A673 (cell line): ENCODE data around the gene EBF4. TPM values are rescaled to one million over a fixed set of nuclear protein-coding genes. Genes with fewer than 3 reads are reported as not detected.

ENCODE experiments used
- BruUV-seq: library from RNA; stranded (reverse); fragments of 400-500 nt; replicated peaks from 2 replicates; lab custom pipeline; 2021; lab: Mats Ljungman, UMichigan
- CTCF ChIA-PET: fragments of 300-600 bp; sonication (Branson Sonifier 250); formaldehyde crosslinking; loops from one replicate; lab custom pipeline; 2022; ENCODE audit warnings: antibody characterized with exemption; lab: Charles Lee
- POLR2A ChIA-PET: fragments of 300-600 bp; sonication (Branson Sonifier 250); formaldehyde crosslinking; loops from one replicate; lab custom pipeline; 2022; ENCODE audit warnings: antibody characterized with exemption; ENCODE audit not compliant: low non-redundant PET; lab: Charles Lee
- DNase-seq: peaks from one replicate; pipeline ENCODE4 v3.0.0-alpha.2; 2015; ENCODE audit warnings: low spot score
- H3K27ac ChIP-seq: fragments of 200-600 bp; sonication (generic); 2 replicates; pipeline ENCODE4 v1.5.1; 2016; ENCODE audit warnings: mixed run types, low read depth, mild to moderate bottlenecking, mixed read lengths, antibody characterized with exemption, low read length; ENCODE audit not compliant: poor library complexity, severe bottlenecking
- H3K27me3 ChIP-seq: fragments of 200-600 bp; sonication (generic); replicated peaks from 2 replicates; pipeline ENCODE4 v1.6.1; 2017; ENCODE audit warnings: mixed run types, low read depth, mild to moderate bottlenecking, mixed read lengths, antibody characterized with exemption, low read length; ENCODE audit not compliant: insufficient read depth, poor library complexity
- H3K36me3 ChIP-seq: fragments of 200-600 bp; sonication (generic); 2 replicates; pipeline ENCODE4 v1.6.1; 2016; ENCODE audit warnings: mixed run types, mild to moderate bottlenecking, mixed read lengths, antibody characterized with exemption, low read length; ENCODE audit not compliant: insufficient read depth, poor library complexity, severe bottlenecking
- H3K4me1 ChIP-seq: fragments of 200-600 bp; sonication (generic); 2 replicates; pipeline ENCODE4 v1.6.1; 2017; ENCODE audit warnings: mixed run types, mild to moderate bottlenecking, mixed read lengths, antibody characterized with exemption, low read length; ENCODE audit not compliant: insufficient read depth, poor library complexity, severe bottlenecking
- H3K4me3 ChIP-seq: fragments of 200-600 bp; sonication (generic); 2 replicates; pipeline ENCODE4 v1.5.1; 2016; ENCODE audit warnings: low read depth, mixed run types, mild to moderate bottlenecking, mixed read lengths, low read length; ENCODE audit not compliant: poor library complexity, severe bottlenecking
- H3K9me3 ChIP-seq: fragments of 200-600 bp; sonication (generic); 2 replicates; pipeline ENCODE4 v1.6.1; 2016; ENCODE audit warnings: mixed run types, low read depth, mild to moderate bottlenecking, mixed read lengths, antibody characterized with exemption, low read length; ENCODE audit not compliant: poor library complexity, severe bottlenecking
- CTCF ChIP-seq: fragments of 300-800, 200-600 bp; sonication (generic); conservative IDR thresholded peaks from 2 replicates; pipeline ENCODE4 v1.5.1; 2017; ENCODE audit warnings: low read depth, mild to moderate bottlenecking, antibody characterized with exemption, low read length, moderate library complexity, mixed read lengths
- EZH2 ChIP-seq: fragments of 200-600 bp; sonication (generic); IDR thresholded peaks from 2 replicates; pipeline ENCODE4 v1.6.1; 2017; ENCODE audit warnings: borderline replicate concordance, low read depth, mild to moderate bottlenecking, mixed read lengths, antibody characterized with exemption, low read length; ENCODE audit not compliant: poor library complexity, severe bottlenecking
- intact Hi-C: fragments of 100-400 bp; cut with micrococcal nuclease; formaldehyde crosslinking; loops from one replicate; pipeline ENCODE4 v1.10.0; 2022; ENCODE audit not compliant: unreplicated experiment
- total RNA-seq: library from RNA; stranded (reverse); gene quantifications from 2 replicates; pipeline ENCODE4 v1.2.3, GENCODE V29; 2021

The EBF4 gene
- total RNA-seq, 1 experiment from 2014 or later, result 0.52 TPM

- H3K4me1 ChIP-seq, result peaks cover 5% of the 10 kb centered on the region
- no peaks in the 10 kb centered on the region for H3K9me3 ChIP-seq
- H3K4me3 ChIP-seq, result no peak overlapping the region
- intact Hi-C loops, result no loop called here
- H3K36me3 ChIP-seq, result no peaks in the 10 kb centered on the region
- H3K27me3 ChIP-seq, result peaks cover 48% of the 10 kb centered on the region
- no peak overlapping the region for H3K27ac ChIP-seq
- ChIA-PET POLR2A (no interaction called here), CTCF (no interaction called here)
- DNase-seq, result no peak
- TF ChIP-seq CTCF, result no peak
- TF ChIP-seq EZH2, result no peak
- BruUV-seq, result no TSS peak
Observed at GRCh38 chr20:2797136-2797983, 104.8 kb downstream of the EBF4 start.

GRCh38 chr20:2798095-2798805, 105.7 kb downstream of the EBF4 start:
- H3K36me3 ChIP-seq, result no peaks in the 10 kb centered on the region
- no TSS peak for BruUV-seq
- intact Hi-C loops, result no loop called here
- no peak overlapping the region for H3K27ac ChIP-seq
- ChIA-PET CTCF (no interaction called here), POLR2A (no interaction called here)
- H3K4me3 ChIP-seq, result no peak overlapping the region
- TF ChIP-seq CTCF, result no peak
- DNase-seq, result no peak
- H3K4me1 ChIP-seq, result peaks cover 5% of the 10 kb centered on the region
- H3K27me3 ChIP-seq, result peaks cover 49% of the 10 kb centered on the region
- H3K9me3 ChIP-seq, result no peaks in the 10 kb centered on the region

- Histone ChIP-seq H3K36me3 (no peaks in the 10 kb centered on the region), H3K4me1 (peaks cover 5% of the 10 kb centered on the region), H3K9me3 (no peaks in the 10 kb centered on the region), H3K4me3 (no peak overlapping the region), H3K27me3 (peaks cover 48% of the 10 kb centered on the region), H3K27ac (no peak overlapping the region)
- ChIA-PET CTCF (no interaction called here), POLR2A (no interaction called here)
- BruUV-seq, result no TSS peak
- intact Hi-C loops, result no loop called here
- no peak for DNase-seq
- no peak for TF ChIP-seq EZH2
Observed at GRCh38 chr20:2798814-2799213, 106.2 kb downstream of the EBF4 start.
